22Rv1 (cell line): Measurements from ENCODE around the gene PIGB.

Experiments used
- CTCF ChIP-seq: fragments of 450-650 bp; IDR thresholded peaks from 2 replicates; pipeline ENCODE4 v1.5.1; 2017; ENCODE audit warnings: mild to moderate bottlenecking
- ZFX ChIP-seq: fragments of 450-650 bp; IDR thresholded peaks from 2 replicates; pipeline ENCODE4 v1.6.1; 2017; ENCODE audit warnings: antibody characterized with exemption, borderline replicate concordance

- TF ChIP-seq CTCF: no peak
- no peak for TF ChIP-seq ZFX
These were observed 41.2 kb downstream of the PIGB start for GRCh38 chr15:55360256-55360655.
